Measurements from ENCODE around the gene MAPK8IP1. TPM values are rescaled to one million over a fixed set of nuclear protein-coding genes. Genes with fewer than 3 reads are reported as not detected.

The MAPK8IP1 gene
- total and polyA plus RNA-seq, 2 donors (not counting 1 experiment from before 2014, with no cell fraction given), result 2.1 to 4.0 TPM

- Histone ChIP-seq H3K36me3 (replicated peaks in 1 of 2; ENCODE audit: control extremely low read depth in 1 of 2, control insufficient read depth in 1 of 2, extremely low read depth in 1 of 2, insufficient read depth in 2 of 2, low read length in 1 of 2) (peaks cover 26 to 73% of the 10 kb centered on the region in 2 experiments), H3K27me3 (replicated peaks in 1 of 4; ENCODE audit: control extremely low read depth in 1 of 4, control insufficient read depth in 3 of 4, insufficient read depth in 4 of 4, low read length in 3 of 4) (no peaks in the 10 kb centered on the region), H4K20me1 (ENCODE audit: control insufficient read depth, insufficient read depth, low read length, poor library complexity, severe bottlenecking) (no peaks in the 10 kb centered on the region), H3K27ac (ENCODE audit: low read length in 2 of 2) (no peak overlapping the region), H3K9me3 (ENCODE audit: control extremely low read depth in 1 of 3, control insufficient read depth in 2 of 3, insufficient read depth in 1 of 3, low read length in 2 of 3) (no peaks in the 10 kb centered on the region), H3K9ac (ENCODE audit: low read length) (no peak overlapping the region), H3K4me1 (ENCODE audit: control insufficient read depth in 2 of 2, insufficient read depth in 2 of 2, low read length in 2 of 2) (no peaks in the 10 kb centered on the region), H3K79me2 (ENCODE audit: control insufficient read depth, insufficient read depth, low read length) (no peaks in the 10 kb centered on the region), H2AFZ (ENCODE audit: insufficient read depth, low read depth, low read length, poor library complexity, severe bottlenecking) (no peak overlapping the region), H3K4me3 (ENCODE audit: control extremely low read depth in 1 of 5, extremely low read depth in 1 of 5, insufficient read depth in 1 of 5, low read depth in 2 of 5, low read length in 4 of 5) (no peak overlapping the region), H3K4me2 (replicated peaks; ENCODE audit: low read depth, low read length, poor library complexity, severe bottlenecking) (no peak overlapping the region)
- POLR2A ChIA-PET, result interaction anchor here (0.8 kb wide), 1 partner anchor 19 kb away, joined by 3 read pairs; no protein-coding TSS in a partner anchor
- Mint-ChIP-seq H3K4me1 (no peaks in the 10 kb centered on the region), H3K27me3 (no peaks in the 10 kb centered on the region), H3K9me3 (ENCODE audit: insufficient read depth) (no peaks in the 10 kb centered on the region), H3K27ac (no peak overlapping the region), H3K4me3 (no peak overlapping the region)
- DNase-seq, result no peak
- ATAC-seq (ENCODE audit: low read depth), result no peak
- TF ChIP-seq CTCF (IDR thresholded peaks at IDR 0.05), result no peak
- no peak for TF ChIP-seq EZH2 (IDR thresholded peaks at IDR 0.05; ENCODE audit: borderline replicate concordance, insufficient read depth, low read depth, low read length, poor library complexity, severe bottlenecking)
- CTCF ChIA-PET, result interaction anchor here (0.9 to 5.9 kb wide), 4 partner anchors 14 to 77 kb away, joined by 3 to 43 read pairs (median 5); no protein-coding TSS in a partner anchor
- intact Hi-C loops (cut with micrococcal nuclease), result no loop called here
- 100% methylated on average over 1 of the region's 1 CpG for WGBS (ENCODE audit: insufficient coverage)
Observed at GRCh38 chr11:45949992-45950407, 64.5 kb downstream of the MAPK8IP1 start.

Other genes with a start within 250 kb of the MAPK8IP1 start
- gene CHST1, start 220.0 kb upstream of the MAPK8IP1 start, total RNA-seq, result not detected in 2 replicates
- 0.04 TPM in 1 of 2 replicates, not detected in the other for gene CHST1, start 220.0 kb upstream of the MAPK8IP1 start, polyA plus RNA-seq
- 12.5 and 13.8 TPM in 2 replicates for gene SLC35C1, start 80.5 kb upstream of the MAPK8IP1 start, total RNA-seq
- gene SLC35C1, start 80.5 kb upstream of the MAPK8IP1 start, polyA plus RNA-seq, result 3.6 and 4.4 TPM in 2 replicates
- 65.1 and 77.9 TPM in 2 replicates for gene CRY2, start 38.2 kb upstream of the MAPK8IP1 start, total RNA-seq
- 20.4 and 22.0 TPM in 2 replicates for gene CRY2, start 38.2 kb upstream of the MAPK8IP1 start, polyA plus RNA-seq
- 6.5 and 6.6 TPM in 2 replicates for gene FREY1, start 21.6 kb downstream of the MAPK8IP1 start, total RNA-seq
- 0.82 and 1.7 TPM in 2 replicates for gene FREY1, start 21.6 kb downstream of the MAPK8IP1 start, polyA plus RNA-seq
- gene PEX16, start 32.2 kb downstream of the MAPK8IP1 start, total RNA-seq, result 107 and 113 TPM in 2 replicates
- 89.4 and 93.1 TPM in 2 replicates for gene PEX16, start 32.2 kb downstream of the MAPK8IP1 start, polyA plus RNA-seq
- gene LARGE2, start 37.0 kb downstream of the MAPK8IP1 start, total RNA-seq, result 93.1 and 109 TPM in 2 replicates
- gene LARGE2, start 37.0 kb downstream of the MAPK8IP1 start, polyA plus RNA-seq, result 250 and 264 TPM in 2 replicates
- 96.4 and 103 TPM in 2 replicates for gene PHF21A, start 235.8 kb downstream of the MAPK8IP1 start, total RNA-seq
- 41.9 and 75.6 TPM in 2 replicates for gene PHF21A, start 235.8 kb downstream of the MAPK8IP1 start, polyA plus RNA-seq

All from B cell (primary cell).